ENCODE measurements around the gene SPAG16. TPM values are rescaled to one million over a fixed set of nuclear protein-coding genes. Genes with fewer than 3 reads are reported as not detected.
"Not testable (repeated sequence)": the region's sequence is repeated elsewhere in the genome, so short reads cannot be mapped to it uniquely, and the experiment has no call there.

The SPAG16 gene
- total RNA-seq, 2 donors from 2014 or later: 5.3 to 6.6 TPM

DNA sequence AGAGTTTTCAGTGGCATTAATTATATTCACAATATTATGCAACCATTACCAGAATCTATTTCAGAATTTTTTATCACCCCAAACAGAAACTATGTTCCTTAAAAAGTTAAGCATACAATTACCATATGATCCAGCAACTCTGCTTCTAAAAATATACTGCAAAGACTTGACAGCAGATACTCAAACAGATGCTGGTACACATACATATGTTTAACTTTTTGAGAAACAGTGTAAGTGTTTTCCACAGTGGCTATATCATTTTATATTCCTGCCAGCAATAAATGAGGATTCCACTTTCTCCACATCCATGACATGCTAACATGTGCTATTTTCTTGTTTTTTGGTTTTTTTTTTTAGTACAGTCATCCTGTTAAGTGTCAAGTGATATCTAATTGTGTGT, 687.3 kb downstream of the SPAG16 start:
- no peaks in the 10 kb centered on the region for H3K4me1 Mint-ChIP-seq (ENCODE audit: low read depth in 2 of 2)
- ATAC-seq: no peak
- H3K9me3 Mint-ChIP-seq: peaks cover 5% of the 10 kb centered on the region
- no peak for DNase-seq (ENCODE audit: low spot score)
- H3K4me3 Mint-ChIP-seq: no peak overlapping the region
- H3K27ac Mint-ChIP-seq: no peak overlapping the region
- H3K27me3 Mint-ChIP-seq: no peaks in the 10 kb centered on the region
- H3K36me3 Mint-ChIP-seq: no peaks in the 10 kb centered on the region

DNA sequence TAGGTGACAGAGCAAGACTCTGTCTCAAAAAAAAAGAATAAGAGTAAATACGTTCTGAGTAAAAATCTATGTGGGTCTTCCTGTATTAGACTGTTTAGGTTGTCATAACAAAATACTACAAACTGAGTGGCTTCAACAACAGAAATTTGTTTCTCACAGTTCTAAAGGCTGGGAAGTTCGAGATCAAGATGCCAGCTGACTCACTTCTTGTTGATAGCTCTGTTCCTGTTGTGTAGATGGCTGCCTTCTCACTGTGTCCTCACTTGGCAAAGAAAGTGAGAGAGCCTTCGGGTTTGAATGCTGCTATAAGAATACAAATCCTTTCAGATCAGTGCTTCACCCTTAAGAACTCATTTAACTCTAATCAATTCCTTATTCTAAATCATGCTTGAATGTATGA, 696.6 kb downstream of the SPAG16 start:
- no peaks in the 10 kb centered on the region for H3K4me1 Mint-ChIP-seq (ENCODE audit: low read depth in 2 of 2)
- no peaks in the 10 kb centered on the region for H3K36me3 Mint-ChIP-seq
- DNase-seq (ENCODE audit: low spot score): no peak
- ATAC-seq: no peak
- no peak overlapping the region for H3K4me3 Mint-ChIP-seq
- H3K9me3 Mint-ChIP-seq: peaks cover 18% of the 10 kb centered on the region
- H3K27me3 Mint-ChIP-seq: no peaks in the 10 kb centered on the region
- no peak overlapping the region for H3K27ac Mint-ChIP-seq

DNA sequence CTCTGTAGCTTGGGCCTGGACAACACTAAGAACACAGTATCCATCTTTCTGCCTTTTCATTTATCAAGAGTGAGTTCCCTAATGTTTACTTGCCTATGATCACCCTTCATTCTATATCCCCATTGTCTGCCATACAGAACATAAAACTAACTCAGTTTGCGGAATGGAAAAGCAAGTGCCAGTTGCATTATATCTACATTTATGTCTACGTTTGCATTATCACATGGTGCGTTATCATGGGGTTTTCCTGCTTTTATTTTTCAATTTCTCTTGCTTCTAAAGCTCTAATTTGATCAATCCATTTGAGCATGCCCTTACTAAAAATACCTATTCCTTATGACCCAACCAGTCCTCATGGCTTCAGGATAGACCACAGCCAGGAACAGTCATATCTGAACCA, 704.9 kb downstream of the SPAG16 start:
- no peaks in the 10 kb centered on the region for H3K4me1 Mint-ChIP-seq (ENCODE audit: low read depth in 2 of 2)
- H3K27me3 Mint-ChIP-seq: no peaks in the 10 kb centered on the region
- H3K36me3 Mint-ChIP-seq: no peaks in the 10 kb centered on the region
- peaks cover 8% of the 10 kb centered on the region for H3K9me3 Mint-ChIP-seq
- DNase-seq (ENCODE audit: low spot score): no peak
- H3K27ac Mint-ChIP-seq: no peak overlapping the region
- no peak overlapping the region for H3K4me3 Mint-ChIP-seq
- ATAC-seq: no peak

DNA sequence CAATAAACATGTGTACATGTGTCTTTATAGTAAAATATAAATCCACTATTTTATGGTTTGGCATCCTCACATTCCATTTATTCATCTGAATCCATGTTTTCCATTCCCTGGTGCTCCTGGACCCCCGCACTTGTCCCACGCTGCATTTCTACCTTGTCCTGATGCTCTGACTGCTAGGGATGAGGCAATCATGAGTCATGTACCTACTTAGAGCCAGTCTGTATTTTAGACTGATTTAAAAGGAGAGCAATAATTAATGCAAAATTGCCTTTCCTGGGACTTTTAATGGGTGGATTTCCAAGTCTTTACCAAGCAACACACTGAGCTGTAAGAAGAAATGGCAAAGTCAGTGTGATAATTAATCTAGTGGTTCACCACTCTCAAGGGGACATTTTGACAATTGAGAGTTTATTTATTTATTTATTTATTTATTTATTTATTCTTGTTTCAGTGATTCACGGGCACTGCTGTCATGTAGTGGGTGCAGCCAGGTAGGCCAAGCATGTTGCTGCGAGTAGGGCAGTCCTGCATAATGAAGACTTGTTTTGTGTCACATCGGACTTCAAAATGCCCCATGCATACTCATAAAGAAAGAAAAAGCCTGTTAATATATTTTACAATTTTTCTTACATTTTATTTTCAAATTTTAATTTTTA, 707.3 kb downstream of the SPAG16 start:
- H3K36me3 Mint-ChIP-seq: no peaks in the 10 kb centered on the region
- ATAC-seq: no peak

DNA sequence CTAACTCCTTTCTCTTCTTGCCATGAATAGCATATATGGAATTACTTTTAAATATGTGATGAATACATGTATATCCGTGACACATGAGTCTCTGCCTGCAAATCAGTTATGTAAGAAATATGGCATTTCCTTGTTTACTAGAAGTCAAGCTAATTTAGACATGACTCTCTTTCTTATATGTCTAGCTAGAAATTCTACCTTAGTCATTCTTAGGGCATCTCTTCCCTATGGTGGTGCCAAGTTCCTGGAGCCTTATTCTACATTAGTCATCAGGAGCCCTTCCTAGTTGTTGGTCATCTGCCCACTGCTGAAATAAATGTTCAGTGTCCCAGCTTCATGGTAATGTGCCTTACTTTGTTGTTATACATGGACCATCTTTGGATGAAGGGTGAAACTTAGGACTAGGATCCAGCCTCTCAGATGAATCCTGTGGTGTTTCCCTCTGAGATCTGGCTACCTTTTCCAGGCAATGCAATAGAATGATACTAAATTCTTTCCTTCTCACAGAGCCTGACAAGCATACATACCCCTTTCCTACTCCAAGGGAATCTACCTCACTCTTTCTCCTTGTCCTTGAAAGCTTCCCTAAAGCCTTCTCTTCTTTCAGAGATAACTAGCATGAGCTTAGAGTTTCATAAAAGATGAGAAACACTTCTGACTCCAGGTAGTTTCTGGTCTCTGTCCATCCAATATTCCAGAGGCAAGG, 711.3 kb downstream of the SPAG16 start:
- no peak overlapping the region for H3K4me3 Mint-ChIP-seq
- H3K9me3 Mint-ChIP-seq: peaks cover 8% of the 10 kb centered on the region
- H3K27me3 Mint-ChIP-seq: no peaks in the 10 kb centered on the region
- DNase-seq (ENCODE audit: low spot score): no peak
- no peak for ATAC-seq
- H3K4me1 Mint-ChIP-seq (ENCODE audit: low read depth in 2 of 2): no peaks in the 10 kb centered on the region
- H3K27ac Mint-ChIP-seq: no peak overlapping the region
- H3K36me3 Mint-ChIP-seq: no peaks in the 10 kb centered on the region

More for the DNA sequence above, 707.3 kb downstream of the SPAG16 start:
- Mint-ChIP-seq H3K27ac (no peak overlapping the region), H3K9me3 (no peaks in the 10 kb centered on the region), H3K4me1 (ENCODE audit: low read depth in 2 of 2) (no peaks in the 10 kb centered on the region), H3K27me3 (no peaks in the 10 kb centered on the region), H3K4me3 (no peak overlapping the region)
- no peak for DNase-seq (ENCODE audit: low spot score)

DNA sequence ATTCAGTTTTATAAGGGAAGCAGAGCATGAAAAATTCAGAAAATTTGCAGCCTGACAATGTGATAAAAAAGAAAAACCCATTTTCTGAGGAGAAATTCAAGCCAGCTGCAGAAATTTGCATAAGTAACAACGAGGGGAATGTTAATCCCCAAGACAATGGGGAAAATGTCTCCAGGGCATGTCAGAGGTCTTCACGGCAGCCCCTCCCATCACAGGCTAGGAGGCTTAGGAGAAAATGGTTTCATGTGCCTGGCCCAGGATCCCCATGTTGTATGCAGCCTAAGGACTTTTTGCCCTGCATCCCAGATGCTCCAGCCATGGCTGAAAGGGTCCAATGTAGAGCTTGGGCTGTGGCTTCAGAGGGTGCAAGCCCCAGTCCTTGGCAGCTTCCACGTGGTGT, 714.7 kb downstream of the SPAG16 start:
- not testable (repeated sequence) for H3K4me1 Mint-ChIP-seq (ENCODE audit: low read depth in 2 of 2); ATAC-seq; H3K27me3 Mint-ChIP-seq; H3K4me3 Mint-ChIP-seq; H3K27ac Mint-ChIP-seq; H3K36me3 Mint-ChIP-seq; H3K9me3 Mint-ChIP-seq; DNase-seq (ENCODE audit: low spot score)

DNA sequence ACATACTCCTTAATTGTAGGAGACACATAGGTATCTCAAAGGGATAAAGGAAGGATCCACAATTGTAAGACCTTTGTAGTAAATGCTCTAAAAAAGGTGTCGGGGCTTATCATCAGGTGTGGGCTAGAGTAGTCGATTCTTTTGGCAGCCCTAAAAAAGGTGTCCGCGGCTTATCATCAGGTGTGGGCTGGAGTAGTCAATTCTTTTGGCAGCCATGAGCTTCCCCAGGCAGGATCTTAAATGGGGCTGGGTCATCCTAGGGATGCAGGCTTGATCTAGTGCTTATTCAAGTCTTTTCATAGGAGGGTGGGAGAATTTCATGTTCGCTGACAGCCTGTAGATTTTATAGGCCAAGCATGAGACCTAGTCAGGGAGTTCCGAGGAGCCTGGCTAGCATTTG, 720.2 kb downstream of the SPAG16 start:
- Mint-ChIP-seq H3K4me3 (no peak overlapping the region), H3K9me3 (peaks cover 6% of the 10 kb centered on the region), H3K36me3 (no peaks in the 10 kb centered on the region), H3K27ac (no peak overlapping the region), H3K27me3 (no peaks in the 10 kb centered on the region), H3K4me1 (ENCODE audit: low read depth in 2 of 2) (no peaks in the 10 kb centered on the region)
- ATAC-seq (no peak), DNase-seq (ENCODE audit: low spot score) (no peak)

DNA sequence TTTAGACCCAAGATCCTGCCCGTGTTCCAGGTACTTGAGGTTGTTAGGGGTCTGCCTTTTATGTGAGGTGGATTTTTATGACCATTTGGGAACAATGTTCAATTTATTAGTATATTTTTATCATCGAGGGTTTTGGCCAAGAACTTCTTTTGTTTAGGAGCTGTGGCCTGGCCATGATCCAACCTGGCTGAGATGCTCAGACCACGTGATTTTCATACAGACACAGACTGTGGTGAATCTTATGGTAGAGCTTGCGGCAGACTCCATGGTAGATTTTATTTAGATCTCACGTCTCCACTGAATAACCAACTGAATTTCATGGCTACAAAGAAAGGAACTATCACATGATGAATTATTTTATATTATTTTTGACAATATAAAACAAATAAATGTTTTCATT, 721.1 kb downstream of the SPAG16 start:
- no peak for DNase-seq (ENCODE audit: low spot score)
- ATAC-seq: no peak
- H3K9me3 Mint-ChIP-seq: peaks cover 3% of the 10 kb centered on the region
- H3K27me3 Mint-ChIP-seq: no peaks in the 10 kb centered on the region
- no peaks in the 10 kb centered on the region for H3K36me3 Mint-ChIP-seq
- H3K27ac Mint-ChIP-seq: no peak overlapping the region
- H3K4me1 Mint-ChIP-seq (ENCODE audit: low read depth in 2 of 2): no peaks in the 10 kb centered on the region
- no peak overlapping the region for H3K4me3 Mint-ChIP-seq

DNA sequence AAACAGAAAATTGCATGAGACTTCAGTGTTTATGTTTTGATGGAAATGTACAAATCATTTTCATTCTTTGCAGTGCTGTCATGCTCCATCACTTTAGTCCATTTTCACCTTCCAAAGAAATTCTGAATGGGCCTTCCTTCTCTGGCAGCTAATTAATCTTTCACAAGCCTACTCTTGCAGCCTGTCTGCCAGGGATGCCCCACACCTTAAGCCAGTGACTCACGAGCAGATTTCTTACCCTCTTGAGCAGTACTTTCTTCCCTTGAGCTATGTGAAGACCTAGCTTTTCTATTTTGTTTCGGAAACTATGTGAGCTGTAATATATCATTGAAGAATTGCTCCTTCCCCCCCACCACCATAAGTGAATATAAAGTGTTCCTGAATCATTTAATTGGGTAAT, 722.3 kb downstream of the SPAG16 start:
- Mint-ChIP-seq H3K27me3 (no peaks in the 10 kb centered on the region), H3K9me3 (peaks cover 3% of the 10 kb centered on the region), H3K27ac (no peak overlapping the region), H3K36me3 (no peaks in the 10 kb centered on the region), H3K4me3 (no peak overlapping the region), H3K4me1 (ENCODE audit: low read depth in 2 of 2) (no peaks in the 10 kb centered on the region)
- ATAC-seq (no peak), DNase-seq (ENCODE audit: low spot score) (no peak)

DNA sequence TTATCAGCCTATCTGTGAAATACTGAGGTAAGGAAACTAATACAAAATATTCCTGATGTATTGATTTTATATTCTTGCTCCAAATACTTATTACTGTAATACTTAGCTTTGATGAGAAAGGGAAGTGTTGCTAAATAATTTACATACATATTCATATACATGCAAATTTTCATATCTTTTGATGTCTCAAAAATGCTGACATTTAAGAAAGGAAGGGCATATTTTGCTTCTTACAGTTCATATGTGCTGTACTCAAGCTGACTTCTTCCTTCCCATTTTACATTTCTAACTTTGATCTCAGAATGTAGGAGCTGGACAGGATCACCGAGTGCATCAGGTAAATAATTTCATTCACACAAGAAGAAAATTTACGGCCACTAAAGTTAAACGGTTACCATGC, 727.4 kb downstream of the SPAG16 start:
- DNase-seq (ENCODE audit: low spot score): no peak
- Mint-ChIP-seq H3K27ac (no peak overlapping the region), H3K36me3 (no peaks in the 10 kb centered on the region), H3K4me1 (ENCODE audit: low read depth in 2 of 2) (no peaks in the 10 kb centered on the region), H3K27me3 (no peaks in the 10 kb centered on the region), H3K4me3 (no peak overlapping the region), H3K9me3 (peaks cover 3% of the 10 kb centered on the region)
- ATAC-seq: no peak

DNA sequence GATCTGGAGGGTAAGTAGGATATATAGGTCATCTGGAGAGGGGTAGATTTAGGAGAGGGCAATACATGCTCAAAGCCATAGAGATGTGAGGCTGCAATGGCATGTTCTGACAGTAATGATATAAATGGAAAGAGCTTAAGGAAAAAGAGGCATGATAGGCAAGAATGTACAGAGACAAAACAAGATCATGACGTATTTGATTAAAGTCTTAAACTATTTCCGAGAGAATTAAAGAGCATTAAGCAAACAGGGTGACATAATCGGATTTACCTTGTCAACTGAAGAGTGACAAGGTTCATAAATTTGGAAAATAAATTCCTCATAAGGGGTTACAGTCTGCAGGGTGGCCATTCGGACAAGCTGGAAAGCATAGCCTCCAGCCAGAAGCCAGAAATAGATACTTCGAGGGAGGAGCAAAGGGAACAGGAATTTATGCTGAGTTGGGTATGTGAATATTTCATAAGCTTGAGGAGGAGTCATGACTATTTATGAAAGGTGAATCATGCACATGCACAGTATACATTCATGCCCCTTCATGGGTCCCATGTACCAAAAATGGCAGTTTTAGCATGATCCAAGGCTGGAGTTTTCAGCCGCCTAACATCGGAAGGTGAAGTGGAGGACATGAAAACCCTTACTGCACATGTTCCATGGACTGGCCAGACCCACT, 730.4 kb downstream of the SPAG16 start:
- no peak overlapping the region for H3K27ac Mint-ChIP-seq
- DNase-seq (ENCODE audit: low spot score) (no peak), ATAC-seq (no peak)
- H3K36me3 Mint-ChIP-seq: no peaks in the 10 kb centered on the region
- H3K4me1 Mint-ChIP-seq (ENCODE audit: low read depth in 2 of 2): no peaks in the 10 kb centered on the region
- no peak overlapping the region for H3K4me3 Mint-ChIP-seq
- H3K9me3 Mint-ChIP-seq: peaks cover 3% of the 10 kb centered on the region
- no peaks in the 10 kb centered on the region for H3K27me3 Mint-ChIP-seq

DNA sequence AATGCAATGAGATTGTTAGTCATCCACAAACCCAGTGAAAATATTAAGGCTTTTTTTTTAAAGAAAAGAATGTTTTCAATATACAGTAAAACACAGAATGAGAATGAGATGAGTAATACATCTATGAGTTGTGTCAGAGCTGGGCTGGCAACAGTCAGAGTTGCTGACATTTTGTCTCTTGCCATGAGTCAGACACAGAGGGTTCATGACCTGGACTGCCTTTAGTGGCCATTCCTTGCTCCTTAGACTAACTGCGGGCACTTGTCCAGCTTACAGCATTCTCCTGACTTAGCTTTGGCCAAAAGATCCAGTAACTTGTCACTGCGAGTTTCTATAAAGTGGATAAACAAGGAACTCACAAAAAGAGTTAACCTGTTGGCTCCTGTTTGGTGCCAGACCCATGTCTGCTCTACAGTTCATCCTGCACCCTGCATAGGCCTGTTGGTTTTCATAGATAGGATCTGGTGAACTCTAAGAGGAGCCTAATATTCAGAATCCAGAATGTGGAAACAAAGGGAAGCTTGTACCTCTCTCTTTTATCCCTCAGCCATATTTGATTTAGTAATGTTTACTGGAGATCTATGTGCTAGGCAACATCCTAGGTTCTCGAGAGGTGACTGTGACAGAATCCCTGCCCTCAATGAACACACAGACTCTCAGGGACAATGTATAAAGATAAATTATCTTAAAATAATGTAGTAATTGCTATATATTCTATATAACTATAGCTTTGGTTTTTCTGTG, 735.1 kb downstream of the SPAG16 start:
- H3K27me3 Mint-ChIP-seq: no peaks in the 10 kb centered on the region
- H3K4me1 Mint-ChIP-seq (ENCODE audit: low read depth in 2 of 2): no peaks in the 10 kb centered on the region
- DNase-seq (ENCODE audit: low spot score) (no peak), ATAC-seq (no peak)
- peaks cover 4% of the 10 kb centered on the region for H3K9me3 Mint-ChIP-seq
- no peak overlapping the region for H3K27ac Mint-ChIP-seq
- H3K4me3 Mint-ChIP-seq: no peak overlapping the region
- no peaks in the 10 kb centered on the region for H3K36me3 Mint-ChIP-seq

DNA sequence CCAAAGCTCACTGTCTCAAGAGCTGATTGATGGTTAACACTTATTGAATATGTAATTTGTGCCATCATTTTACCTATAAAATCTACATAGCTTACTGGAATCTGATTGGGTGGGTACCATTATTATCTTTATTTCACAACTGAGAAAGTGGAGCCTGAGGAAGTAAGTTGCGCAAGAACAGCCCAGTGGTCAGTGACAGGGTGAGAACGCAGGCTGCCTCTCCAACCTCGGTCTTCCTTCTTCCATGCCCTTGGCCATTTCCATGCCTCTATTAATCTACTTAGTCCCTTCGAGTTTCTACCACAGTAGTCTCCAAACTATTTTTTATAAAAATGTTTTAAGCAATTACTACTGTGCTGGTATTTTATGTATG, 735.7 kb downstream of the SPAG16 start:
- H3K36me3 Mint-ChIP-seq: no peaks in the 10 kb centered on the region
- no peaks in the 10 kb centered on the region for H3K27me3 Mint-ChIP-seq
- DNase-seq (ENCODE audit: low spot score): no peak
- H3K4me3 Mint-ChIP-seq: no peak overlapping the region
- H3K9me3 Mint-ChIP-seq: peaks cover 4% of the 10 kb centered on the region
- H3K4me1 Mint-ChIP-seq (ENCODE audit: low read depth in 2 of 2): no peaks in the 10 kb centered on the region
- no peak overlapping the region for H3K27ac Mint-ChIP-seq
- ATAC-seq: no peak

DNA sequence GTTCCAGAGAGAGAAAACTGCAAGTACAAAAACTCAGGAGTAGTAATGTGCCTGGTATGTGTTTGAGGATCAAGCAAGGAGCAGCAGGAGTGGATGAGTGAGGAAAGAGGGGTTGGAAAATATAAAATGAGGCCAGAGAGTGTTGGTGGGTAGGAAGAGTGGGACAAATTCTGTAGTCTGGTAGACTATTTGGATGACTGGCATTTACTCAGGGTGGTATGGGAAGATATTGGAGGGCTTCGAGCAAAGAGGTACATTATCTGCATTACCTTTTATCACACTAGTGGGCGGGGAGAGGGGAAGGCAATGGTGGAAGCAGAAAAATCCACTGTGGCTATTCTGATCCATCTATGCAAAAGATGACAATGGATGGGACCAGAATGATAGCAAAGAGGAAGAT, 744.9 kb downstream of the SPAG16 start:
- H3K36me3 Mint-ChIP-seq: no peaks in the 10 kb centered on the region
- DNase-seq (ENCODE audit: low spot score): no peak
- no peak overlapping the region for H3K4me3 Mint-ChIP-seq
- ATAC-seq: no peak
- H3K27ac Mint-ChIP-seq: no peak overlapping the region
- H3K27me3 Mint-ChIP-seq: no peaks in the 10 kb centered on the region
- H3K9me3 Mint-ChIP-seq: peaks cover 20% of the 10 kb centered on the region
- H3K4me1 Mint-ChIP-seq (ENCODE audit: low read depth in 2 of 2): no peaks in the 10 kb centered on the region
